ENCODE data around the gene TTLL13. TPM values are rescaled to one million over a fixed set of nuclear protein-coding genes. Genes with fewer than 3 reads are reported as not detected.

The TTLL13 gene
- total RNA-seq, 1 donor from 2014 or later, result 0.19 TPM

DNA sequence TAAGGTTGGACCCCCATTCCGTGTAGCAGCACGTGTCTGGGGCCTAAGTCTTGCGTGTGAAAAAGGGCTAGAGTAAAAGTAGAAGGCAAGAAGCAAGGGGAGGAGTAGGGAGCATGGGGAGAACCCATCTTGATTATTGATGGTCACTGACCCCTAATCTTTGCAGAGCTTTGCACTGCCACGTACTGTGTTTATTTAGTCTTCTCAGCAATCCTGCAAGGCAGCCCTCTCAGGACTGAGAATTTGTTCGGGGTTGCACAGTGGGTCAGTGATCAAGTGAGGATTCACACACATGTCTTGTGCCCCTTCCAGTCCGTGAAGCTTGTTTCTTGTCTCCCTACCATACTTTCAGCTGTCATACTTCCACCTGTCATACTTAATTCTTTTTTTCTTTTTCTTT is 41.0 kb upstream of the TTLL13 start:
- H3K27ac Mint-ChIP-seq (ENCODE audit: unreplicated experiment), result no peak overlapping the region

DNA sequence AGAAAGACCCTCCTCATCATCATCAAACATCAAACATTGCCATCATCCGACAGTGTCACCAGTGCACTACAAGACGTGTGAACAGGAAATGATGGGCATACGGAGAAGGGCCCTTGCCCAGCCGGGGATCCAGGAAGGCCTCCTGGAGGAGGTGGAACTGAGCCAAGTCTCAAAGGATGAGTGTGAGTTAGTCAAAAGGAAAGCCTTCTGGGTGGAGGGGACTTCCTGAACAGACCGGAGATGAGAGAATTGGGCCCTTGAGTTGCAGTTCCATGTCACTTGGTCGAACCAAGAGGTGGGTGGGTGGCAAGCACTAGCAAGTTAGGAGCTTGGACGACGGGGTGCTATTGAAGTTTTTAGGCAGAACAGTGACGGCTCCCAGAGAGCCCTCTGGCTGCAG is 39.8 kb upstream of the TTLL13 start:
- Mint-ChIP-seq H3K36me3 (ENCODE audit: low read depth) (peaks cover 3% of the 10 kb centered on the region), H3K4me1 (peaks cover 18% of the 10 kb centered on the region), H3K27ac (ENCODE audit: unreplicated experiment) (no peak overlapping the region), H3K9me3 (no peaks in the 10 kb centered on the region), H3K4me3 (no peak overlapping the region), H3K27me3 (ENCODE audit: low read depth) (no peaks in the 10 kb centered on the region)
- no peak for DNase-seq (ENCODE audit: low read depth, low spot score)
- TF ChIP-seq, protein P1, sequence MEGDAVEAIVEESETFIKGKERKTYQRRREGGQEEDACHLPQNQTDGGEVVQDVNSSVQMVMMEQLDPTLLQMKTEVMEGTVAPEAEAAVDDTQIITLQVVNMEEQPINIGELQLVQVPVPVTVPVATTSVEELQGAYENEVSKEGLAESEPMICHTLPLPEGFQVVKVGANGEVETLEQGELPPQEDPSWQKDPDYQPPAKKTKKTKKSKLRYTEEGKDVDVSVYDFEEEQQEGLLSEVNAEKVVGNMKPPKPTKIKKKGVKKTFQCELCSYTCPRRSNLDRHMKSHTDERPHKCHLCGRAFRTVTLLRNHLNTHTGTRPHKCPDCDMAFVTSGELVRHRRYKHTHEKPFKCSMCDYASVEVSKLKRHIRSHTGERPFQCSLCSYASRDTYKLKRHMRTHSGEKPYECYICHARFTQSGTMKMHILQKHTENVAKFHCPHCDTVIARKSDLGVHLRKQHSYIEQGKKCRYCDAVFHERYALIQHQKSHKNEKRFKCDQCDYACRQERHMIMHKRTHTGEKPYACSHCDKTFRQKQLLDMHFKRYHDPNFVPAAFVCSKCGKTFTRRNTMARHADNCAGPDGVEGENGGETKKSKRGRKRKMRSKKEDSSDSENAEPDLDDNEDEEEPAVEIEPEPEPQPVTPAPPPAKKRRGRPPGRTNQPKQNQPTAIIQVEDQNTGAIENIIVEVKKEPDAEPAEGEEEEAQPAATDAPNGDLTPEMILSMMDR (conservative IDR thresholded peaks at IDR 0.05), result no peak

More for the DNA sequence above, 41.0 kb upstream of the TTLL13 start:
- no peaks in the 10 kb centered on the region for H3K27me3 Mint-ChIP-seq (ENCODE audit: low read depth)
- H3K9me3 Mint-ChIP-seq, result no peaks in the 10 kb centered on the region
- no peak for DNase-seq (ENCODE audit: low read depth, low spot score)
- H3K36me3 Mint-ChIP-seq (ENCODE audit: low read depth), result peaks cover 3% of the 10 kb centered on the region
- H3K4me1 Mint-ChIP-seq, result peaks cover 19% of the 10 kb centered on the region
- no peak overlapping the region for H3K4me3 Mint-ChIP-seq
- TF ChIP-seq, protein P1 (conservative IDR thresholded peaks at IDR 0.05), result no peak

DNA sequence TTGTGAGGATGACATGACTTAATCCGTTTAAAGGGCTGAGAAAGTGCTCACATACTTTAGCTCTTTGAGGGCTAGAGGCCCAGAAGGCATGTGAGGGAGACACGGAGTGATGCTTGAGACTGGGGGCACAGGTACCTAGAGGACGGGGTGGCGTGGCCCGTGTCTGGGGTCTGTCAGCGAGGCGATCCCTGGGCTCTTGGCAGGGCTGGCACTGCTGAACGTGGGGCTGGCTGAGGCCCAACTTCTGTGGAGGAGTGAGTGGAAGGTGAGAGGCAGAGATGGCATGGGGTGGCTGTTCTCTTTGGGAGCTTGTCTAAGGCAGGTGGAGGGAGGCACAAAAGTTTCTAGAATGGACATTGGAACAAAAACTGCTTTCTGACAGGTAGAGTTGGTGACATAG is 38.8 kb upstream of the TTLL13 start:
- Mint-ChIP-seq H3K4me1 (peaks cover 8% of the 10 kb centered on the region), H3K4me3 (no peak overlapping the region), H3K9me3 (no peaks in the 10 kb centered on the region), H3K27ac (ENCODE audit: unreplicated experiment) (no peak overlapping the region), H3K36me3 (ENCODE audit: low read depth) (peaks cover 3% of the 10 kb centered on the region), H3K27me3 (ENCODE audit: low read depth) (no peaks in the 10 kb centered on the region)
- TF ChIP-seq, protein P1 (conservative IDR thresholded peaks at IDR 0.05), result no peak
- no peak for DNase-seq (ENCODE audit: low read depth, low spot score)

DNA sequence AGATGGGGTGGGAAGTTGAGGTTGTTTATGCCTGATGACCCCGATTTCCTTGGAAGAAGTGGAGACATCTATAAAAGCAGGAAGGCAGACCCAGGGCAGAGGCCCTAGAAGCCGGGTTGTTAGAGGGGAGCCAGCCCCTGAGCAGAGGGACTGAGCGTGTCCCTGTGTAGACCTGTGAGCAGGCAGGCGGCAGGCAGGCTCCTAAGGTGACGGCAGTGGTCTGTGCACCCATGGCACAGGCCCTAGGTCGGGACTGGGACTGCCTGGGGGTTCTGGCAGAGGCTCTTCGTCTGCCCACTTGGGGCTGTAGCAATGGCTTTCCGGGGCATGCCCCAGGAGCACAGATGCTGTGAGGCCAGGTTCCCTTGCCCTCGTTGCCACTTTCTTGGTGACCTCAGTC is 38.3 kb upstream of the TTLL13 start:
- H3K27ac Mint-ChIP-seq (ENCODE audit: unreplicated experiment), result no peak overlapping the region
- H3K4me3 Mint-ChIP-seq, result no peak overlapping the region
- no peak for DNase-seq (ENCODE audit: low read depth, low spot score)
- peaks cover 3% of the 10 kb centered on the region for H3K36me3 Mint-ChIP-seq (ENCODE audit: low read depth)
- TF ChIP-seq, protein P1 (conservative IDR thresholded peaks at IDR 0.05), result no peak
- H3K27me3 Mint-ChIP-seq (ENCODE audit: low read depth), result no peaks in the 10 kb centered on the region
- peaks cover 4% of the 10 kb centered on the region for H3K4me1 Mint-ChIP-seq
- H3K9me3 Mint-ChIP-seq, result no peaks in the 10 kb centered on the region

DNA sequence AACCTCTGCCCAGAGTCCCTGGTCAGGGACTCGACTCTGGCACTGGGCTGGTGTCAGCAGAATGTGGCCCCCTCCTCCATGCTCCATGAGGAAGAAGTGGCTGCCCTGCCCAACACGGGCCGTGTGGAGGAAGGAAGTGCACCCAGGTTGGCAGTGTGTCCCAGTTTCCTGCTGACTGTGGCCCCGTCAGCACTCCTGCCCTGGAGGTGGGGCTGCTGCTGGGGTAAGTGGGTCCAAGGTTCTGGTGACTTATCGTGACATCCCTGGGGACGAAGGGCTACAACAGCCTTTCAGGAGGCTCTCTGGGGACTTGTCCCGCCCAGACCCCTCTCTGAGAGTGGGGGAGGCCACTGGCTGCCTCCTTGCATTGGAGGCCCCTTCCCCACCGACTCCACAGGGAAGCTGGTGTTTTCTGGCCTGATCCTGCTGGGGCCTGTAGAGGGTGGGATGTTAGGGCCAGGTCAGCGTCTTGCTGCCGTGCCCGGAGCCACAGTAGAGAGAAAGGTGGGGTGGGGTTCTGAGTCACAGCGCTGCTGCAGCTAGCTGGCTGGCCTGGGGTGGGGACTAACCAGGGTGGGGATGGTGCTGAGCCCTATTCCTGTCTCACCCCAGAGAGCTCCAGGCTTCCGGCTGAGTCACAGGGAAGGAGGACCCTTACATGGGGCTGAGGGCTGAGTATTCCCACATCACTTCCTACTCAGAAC is 37.8 kb upstream of the TTLL13 start:
- Mint-ChIP-seq H3K36me3 (ENCODE audit: low read depth) (peaks cover 3% of the 10 kb centered on the region), H3K9me3 (no peaks in the 10 kb centered on the region), H3K27me3 (ENCODE audit: low read depth) (no peaks in the 10 kb centered on the region), H3K4me3 (no peak overlapping the region), H3K4me1 (no peaks in the 10 kb centered on the region), H3K27ac (ENCODE audit: unreplicated experiment) (no peak overlapping the region)
- TF ChIP-seq, protein P1 (conservative IDR thresholded peaks at IDR 0.05), result no peak
- DNase-seq (ENCODE audit: low read depth, low spot score), result no peak

Measured in neural crest cell (in vitro differentiated cells).